ENCODE data around the gene NTSR2.

The NTSR2 gene

DNA sequence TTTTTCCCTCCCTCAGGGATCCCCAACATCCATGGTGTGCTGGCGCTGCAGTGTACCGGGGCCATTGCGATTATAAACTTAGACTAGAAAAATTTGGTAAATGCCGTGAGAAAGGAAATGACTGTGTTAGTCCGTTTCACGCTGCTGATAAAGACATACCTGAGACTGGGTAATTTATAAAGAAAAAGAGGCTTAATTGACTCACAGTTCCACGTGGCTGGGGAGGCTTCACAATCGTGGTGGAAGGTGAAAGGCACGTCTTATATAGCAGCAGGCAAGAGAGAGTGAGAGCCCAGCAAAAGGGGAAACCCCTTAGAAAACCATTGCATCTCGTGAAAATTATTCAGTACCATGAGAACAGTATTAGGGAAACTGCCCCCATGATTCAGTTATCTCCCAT is 44.3 kb downstream of the NTSR2 start:
- peaks cover 2% of the 10 kb centered on the region for H3K9me3 Mint-ChIP-seq
- no peaks in the 10 kb centered on the region for H3K4me1 Mint-ChIP-seq
- ATAC-seq (ENCODE audit: low read depth), result no peak
- H3K36me3 Mint-ChIP-seq, result no peaks in the 10 kb centered on the region
- DNase-seq (ENCODE audit: low spot score in 2 of 2), result no peak
- H3K4me3 Mint-ChIP-seq, result no peak overlapping the region
- peaks cover 7% of the 10 kb centered on the region for H3K27me3 Mint-ChIP-seq
- no peak overlapping the region for H3K27ac Mint-ChIP-seq

DNA sequence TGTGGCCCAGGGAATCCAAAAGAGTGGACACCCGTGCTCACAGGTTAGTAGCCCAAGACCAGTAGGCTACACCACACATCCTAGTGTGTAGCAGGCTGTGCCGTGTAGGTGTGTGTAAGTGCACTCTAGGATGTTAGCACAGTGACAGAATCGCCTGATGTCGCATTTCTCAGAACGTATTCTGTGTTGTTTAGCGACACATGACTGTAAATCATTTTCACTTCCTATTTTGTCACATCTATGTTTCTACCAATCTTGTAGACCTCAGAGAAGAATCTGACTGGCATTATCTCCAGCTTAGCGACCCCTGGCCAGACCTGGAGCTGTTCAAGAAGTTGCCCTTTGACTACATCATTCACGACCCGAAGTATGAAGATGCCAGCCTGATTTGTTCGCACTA is 45.1 kb downstream of the NTSR2 start:
- ATAC-seq (ENCODE audit: low read depth) (no peak), DNase-seq (ENCODE audit: low spot score in 2 of 2) (no peak)
- Mint-ChIP-seq H3K4me1 (no peaks in the 10 kb centered on the region), H3K27me3 (peaks cover 7% of the 10 kb centered on the region), H3K36me3 (no peaks in the 10 kb centered on the region), H3K27ac (no peak overlapping the region), H3K4me3 (no peak overlapping the region), H3K9me3 (peaks cover 2% of the 10 kb centered on the region)

DNA sequence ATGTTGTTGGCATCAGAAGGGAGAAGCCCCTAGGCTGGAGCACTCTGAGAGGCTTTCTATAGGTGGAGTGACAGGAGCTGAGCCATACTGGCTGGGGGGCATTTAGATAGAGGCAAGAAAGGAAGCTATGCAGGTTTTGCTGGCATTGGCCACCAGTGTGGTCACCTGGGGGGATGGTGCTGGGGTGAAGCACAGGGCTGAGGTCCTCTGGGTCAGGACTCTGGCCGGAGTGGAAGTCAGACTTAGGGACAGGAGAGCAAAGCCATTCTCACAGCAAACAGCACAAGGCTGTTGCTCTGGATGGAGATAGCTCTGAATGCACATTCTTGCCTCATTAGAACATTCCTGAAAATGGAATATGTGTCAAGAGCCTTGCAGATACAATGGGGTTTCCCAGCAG is 47.4 kb downstream of the NTSR2 start:
- Mint-ChIP-seq H3K27me3 (peaks cover 7% of the 10 kb centered on the region), H3K9me3 (peaks cover 1% of the 10 kb centered on the region), H3K4me3 (no peak overlapping the region), H3K4me1 (no peaks in the 10 kb centered on the region), H3K36me3 (no peaks in the 10 kb centered on the region), H3K27ac (no peak overlapping the region)
- ATAC-seq (ENCODE audit: low read depth) (no peak), DNase-seq (ENCODE audit: low spot score in 2 of 2) (no peak)

DNA sequence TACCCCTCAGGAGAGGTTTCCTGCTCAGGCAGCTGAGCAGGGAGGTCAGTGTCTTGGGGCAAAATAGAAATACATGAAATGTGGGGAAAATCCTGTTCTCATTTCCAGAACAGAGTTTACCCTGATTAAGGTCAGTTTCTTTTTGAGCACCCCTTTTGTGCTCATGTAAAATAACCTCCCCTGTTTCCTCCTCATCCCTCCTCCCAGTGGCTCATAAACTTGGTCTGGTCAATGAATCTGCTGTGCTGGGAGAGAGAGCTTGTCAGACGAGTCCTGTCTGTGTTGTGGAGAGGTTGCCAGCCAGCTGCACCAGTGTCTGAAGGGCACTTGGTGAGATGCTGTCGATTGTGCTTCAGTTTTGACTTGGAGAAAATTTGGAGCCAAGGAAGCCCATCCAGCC is 48.6 kb downstream of the NTSR2 start:
- peaks cover 10% of the 10 kb centered on the region for H3K27me3 Mint-ChIP-seq
- H3K27ac Mint-ChIP-seq, result no peak overlapping the region
- no peaks in the 10 kb centered on the region for H3K9me3 Mint-ChIP-seq
- no peak for ATAC-seq (ENCODE audit: low read depth)
- H3K36me3 Mint-ChIP-seq, result no peaks in the 10 kb centered on the region
- H3K4me3 Mint-ChIP-seq, result no peak overlapping the region
- no peaks in the 10 kb centered on the region for H3K4me1 Mint-ChIP-seq
- DNase-seq (ENCODE audit: low spot score in 2 of 2), result no peak

DNA sequence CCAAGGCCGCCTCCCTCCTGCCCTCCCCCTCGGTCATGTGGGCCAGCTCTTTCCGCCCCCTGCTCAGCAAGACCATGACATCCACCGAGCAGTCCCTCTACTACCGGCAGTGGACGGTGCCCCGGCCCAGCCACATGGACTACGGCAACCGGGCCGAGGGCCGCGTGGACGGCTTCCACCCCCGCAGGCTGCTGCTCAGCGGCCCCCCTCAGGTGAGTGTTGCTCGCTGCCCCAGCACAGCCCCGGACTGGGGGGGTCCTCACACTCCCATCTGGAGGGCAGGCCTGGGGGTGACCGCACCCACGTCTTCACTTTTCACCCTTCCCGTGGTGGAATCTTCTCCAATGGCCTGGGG is 51.3 kb downstream of the NTSR2 start:
- no peaks in the 10 kb centered on the region for H3K36me3 Mint-ChIP-seq
- ATAC-seq (ENCODE audit: low read depth), result no peak
- H3K27ac Mint-ChIP-seq, result no peak overlapping the region
- H3K27me3 Mint-ChIP-seq, result peaks cover 12% of the 10 kb centered on the region
- no peak overlapping the region for H3K4me3 Mint-ChIP-seq
- DNase-seq (ENCODE audit: low spot score in 2 of 2), result no peak
- H3K4me1 Mint-ChIP-seq, result no peaks in the 10 kb centered on the region
- H3K9me3 Mint-ChIP-seq, result no peaks in the 10 kb centered on the region

DNA sequence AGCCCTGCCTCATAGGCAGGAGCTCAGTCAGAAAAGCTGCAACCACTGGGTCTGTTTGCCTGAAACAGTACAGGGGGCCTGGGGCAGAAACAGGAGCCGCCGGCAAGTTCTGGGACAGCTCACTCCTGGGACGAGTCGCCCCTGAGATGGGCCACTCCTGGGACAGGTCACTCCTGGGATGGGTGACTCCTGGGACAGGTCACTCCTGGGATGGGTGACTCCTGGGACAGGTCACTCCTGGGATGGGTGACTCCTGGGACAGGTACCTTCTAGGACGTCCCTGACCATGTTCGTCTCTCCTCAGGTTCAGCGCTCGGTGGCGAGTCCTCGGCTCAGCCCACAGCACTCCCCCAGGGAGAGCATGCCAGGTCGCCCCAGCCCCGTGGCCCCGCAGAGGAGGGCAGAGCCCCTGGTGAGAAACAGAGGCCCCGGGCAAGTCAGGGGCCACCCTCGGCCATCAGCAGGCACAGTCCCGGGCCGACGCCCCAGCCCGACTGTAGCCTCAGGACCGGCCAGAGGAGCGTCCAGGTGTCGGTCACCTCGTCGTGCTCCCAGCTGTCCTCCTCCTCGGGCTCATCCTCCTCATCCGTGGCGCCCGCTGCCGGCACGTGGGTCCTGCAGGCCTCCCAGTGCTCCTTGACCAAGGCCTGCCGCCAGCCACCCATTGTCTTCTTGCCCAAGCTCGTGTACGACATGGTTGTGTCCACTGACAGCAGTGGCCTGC is 51.8 kb downstream of the NTSR2 start:
- ATAC-seq (ENCODE audit: low read depth) (no peak), DNase-seq (ENCODE audit: low spot score in 2 of 2) (no peak)
- H3K9me3 Mint-ChIP-seq, result no peaks in the 10 kb centered on the region
- peaks cover 10% of the 10 kb centered on the region for H3K27me3 Mint-ChIP-seq
- no peak overlapping the region for H3K4me3 Mint-ChIP-seq
- H3K36me3 Mint-ChIP-seq, result no peaks in the 10 kb centered on the region
- H3K27ac Mint-ChIP-seq, result no peak overlapping the region
- no peaks in the 10 kb centered on the region for H3K4me1 Mint-ChIP-seq

DNA sequence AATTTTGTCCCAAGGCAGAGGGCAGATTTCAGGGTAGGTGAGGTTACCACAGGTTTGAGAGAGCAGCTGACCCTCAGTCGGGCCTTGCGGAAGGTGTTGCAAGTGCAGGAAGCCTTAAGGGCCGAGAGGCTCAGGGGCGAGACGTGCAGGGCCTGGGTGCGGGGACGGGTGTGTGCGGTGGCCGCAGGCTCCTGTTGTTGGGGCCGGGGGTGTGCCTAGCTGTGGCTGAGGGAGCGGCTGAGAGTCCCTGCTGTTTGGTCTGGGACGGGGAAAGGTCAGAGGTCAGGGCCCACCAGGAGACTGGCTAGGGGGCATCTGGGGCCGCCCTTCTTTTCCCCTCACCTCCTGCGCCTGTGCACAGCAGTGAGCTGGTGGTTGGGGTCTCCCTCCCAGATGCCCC is 52.5 kb downstream of the NTSR2 start:
- H3K4me1 Mint-ChIP-seq, result no peaks in the 10 kb centered on the region
- H3K36me3 Mint-ChIP-seq, result no peaks in the 10 kb centered on the region
- H3K9me3 Mint-ChIP-seq, result no peaks in the 10 kb centered on the region
- H3K27ac Mint-ChIP-seq, result no peak overlapping the region
- ATAC-seq (ENCODE audit: low read depth) (no peak), DNase-seq (ENCODE audit: low spot score in 2 of 2) (no peak)
- no peak overlapping the region for H3K4me3 Mint-ChIP-seq
- H3K27me3 Mint-ChIP-seq, result peaks cover 9% of the 10 kb centered on the region

DNA sequence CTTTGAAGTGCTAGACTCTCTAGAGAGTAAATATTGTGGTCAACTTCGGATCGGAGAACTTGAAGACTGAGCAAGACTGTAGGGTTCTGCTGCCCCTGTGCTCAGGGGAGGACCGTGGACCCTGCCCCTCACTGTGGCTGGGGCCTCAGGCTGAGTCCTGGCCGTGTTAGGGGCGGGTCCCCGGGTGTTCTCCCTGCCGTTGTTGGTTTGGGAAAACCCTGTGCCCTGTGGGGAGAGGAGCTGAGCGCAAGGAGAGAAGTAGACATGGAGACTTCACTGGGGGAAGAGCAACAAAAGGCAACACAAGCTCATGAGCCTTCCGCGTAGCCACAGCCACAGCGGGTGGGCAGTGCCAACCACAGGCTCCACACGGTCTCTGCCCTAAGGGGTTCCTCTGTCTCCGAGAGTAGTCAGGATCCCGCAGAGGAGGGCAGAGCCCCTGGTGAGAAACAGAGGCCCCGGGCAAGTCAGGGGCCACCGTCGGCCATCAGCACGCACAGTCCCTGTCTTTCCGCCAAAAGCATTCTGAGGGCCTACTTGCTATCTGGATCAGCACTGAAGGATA is 53.1 kb downstream of the NTSR2 start:
- H3K4me1 Mint-ChIP-seq, result no peaks in the 10 kb centered on the region
- no peaks in the 10 kb centered on the region for H3K36me3 Mint-ChIP-seq
- no peak overlapping the region for H3K4me3 Mint-ChIP-seq
- DNase-seq (ENCODE audit: low spot score in 2 of 2) (no peak), ATAC-seq (ENCODE audit: low read depth) (no peak)
- peaks cover 7% of the 10 kb centered on the region for H3K27me3 Mint-ChIP-seq
- no peak overlapping the region for H3K27ac Mint-ChIP-seq
- no peaks in the 10 kb centered on the region for H3K9me3 Mint-ChIP-seq

DNA sequence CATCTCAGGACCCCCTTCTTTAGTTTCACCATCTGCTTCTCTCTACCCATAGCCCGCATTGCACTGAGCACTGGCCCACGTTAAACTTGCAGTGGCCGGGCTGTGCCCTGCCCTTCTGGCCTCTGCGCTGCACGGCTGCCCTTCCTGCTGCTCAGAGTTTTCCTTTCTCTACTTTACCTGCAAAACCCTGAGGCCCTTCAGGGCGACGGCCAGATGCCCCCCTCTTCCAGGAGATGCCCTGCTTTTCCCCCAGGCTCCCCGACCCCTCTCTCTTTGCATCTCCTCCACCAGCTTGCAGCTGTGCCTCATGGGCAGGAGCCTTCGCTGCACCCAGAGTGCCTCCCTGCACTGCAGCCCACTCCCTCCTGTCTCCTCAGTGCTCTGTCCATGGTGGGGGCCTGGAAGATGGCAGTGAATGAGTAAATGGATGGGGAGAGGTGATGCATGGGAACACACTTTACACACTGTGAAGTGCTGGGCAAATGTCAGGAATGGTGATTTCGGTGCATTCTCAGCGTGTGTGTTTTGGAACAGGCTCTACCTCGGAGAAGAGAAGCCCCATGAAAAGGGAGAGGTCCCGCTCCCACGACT is 53.8 kb downstream of the NTSR2 start:
- Mint-ChIP-seq H3K4me1 (no peaks in the 10 kb centered on the region), H3K27me3 (peaks cover 11% of the 10 kb centered on the region), H3K4me3 (no peak overlapping the region), H3K27ac (no peak overlapping the region), H3K36me3 (no peaks in the 10 kb centered on the region), H3K9me3 (no peaks in the 10 kb centered on the region)
- no peak for DNase-seq (ENCODE audit: low spot score in 2 of 2)
- no peak for ATAC-seq (ENCODE audit: low read depth)

DNA sequence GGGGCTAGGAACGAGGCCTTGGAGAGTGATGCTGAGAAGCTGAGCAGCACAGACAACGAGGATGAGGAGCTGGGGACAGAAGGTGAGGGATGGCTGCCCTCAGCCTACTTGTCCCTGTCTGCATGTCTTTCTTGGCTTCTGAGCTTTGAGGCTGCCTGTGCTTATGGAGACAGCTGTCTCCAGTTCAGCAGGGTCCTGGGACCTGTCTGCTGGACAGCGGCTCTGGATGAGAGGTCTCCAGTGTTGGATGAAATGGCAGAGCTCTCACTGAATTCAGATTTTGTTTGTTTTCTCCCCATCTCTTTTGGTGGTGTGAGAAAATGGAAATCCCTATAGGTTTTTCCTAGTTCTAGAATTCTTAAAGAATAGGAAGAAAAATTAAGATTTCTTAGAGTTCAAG is 54.8 kb downstream of the NTSR2 start:
- Mint-ChIP-seq H3K27ac (no peak overlapping the region), H3K4me3 (no peak overlapping the region)

DNA sequence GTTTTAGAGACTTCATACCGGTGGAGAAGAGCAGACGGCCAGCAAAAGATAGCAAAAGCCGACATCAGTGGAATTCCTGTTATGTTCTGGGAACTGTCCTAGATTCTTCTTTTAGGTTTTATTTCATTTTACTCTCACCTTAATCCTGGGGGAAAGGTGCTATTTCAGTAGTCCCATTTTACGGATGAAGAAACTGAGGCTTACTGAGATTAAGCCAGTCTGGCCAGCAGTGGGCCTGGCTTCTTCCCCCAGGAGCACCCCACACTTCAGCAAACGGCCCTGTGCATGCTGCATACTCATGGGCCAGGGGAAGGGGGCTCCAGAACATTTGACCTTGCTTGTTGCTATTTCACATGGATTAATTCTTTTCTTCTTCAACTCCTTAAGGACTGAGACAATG is 56.7 kb downstream of the NTSR2 start:
- Mint-ChIP-seq H3K4me3 (no peak overlapping the region), H3K27ac (no peak overlapping the region), H3K9me3 (no peaks in the 10 kb centered on the region), H3K36me3 (no peaks in the 10 kb centered on the region), H3K27me3 (peaks cover 12% of the 10 kb centered on the region), H3K4me1 (no peaks in the 10 kb centered on the region)
- no peak for DNase-seq (ENCODE audit: low spot score in 2 of 2)
- no peak for ATAC-seq (ENCODE audit: low read depth)

More for the DNA sequence above, 54.8 kb downstream of the NTSR2 start:
- DNase-seq (ENCODE audit: low spot score in 2 of 2), result no peak
- H3K27me3 Mint-ChIP-seq, result peaks cover 12% of the 10 kb centered on the region
- H3K9me3 Mint-ChIP-seq, result no peaks in the 10 kb centered on the region
- no peak for ATAC-seq (ENCODE audit: low read depth)
- no peaks in the 10 kb centered on the region for H3K36me3 Mint-ChIP-seq
- no peaks in the 10 kb centered on the region for H3K4me1 Mint-ChIP-seq

DNA sequence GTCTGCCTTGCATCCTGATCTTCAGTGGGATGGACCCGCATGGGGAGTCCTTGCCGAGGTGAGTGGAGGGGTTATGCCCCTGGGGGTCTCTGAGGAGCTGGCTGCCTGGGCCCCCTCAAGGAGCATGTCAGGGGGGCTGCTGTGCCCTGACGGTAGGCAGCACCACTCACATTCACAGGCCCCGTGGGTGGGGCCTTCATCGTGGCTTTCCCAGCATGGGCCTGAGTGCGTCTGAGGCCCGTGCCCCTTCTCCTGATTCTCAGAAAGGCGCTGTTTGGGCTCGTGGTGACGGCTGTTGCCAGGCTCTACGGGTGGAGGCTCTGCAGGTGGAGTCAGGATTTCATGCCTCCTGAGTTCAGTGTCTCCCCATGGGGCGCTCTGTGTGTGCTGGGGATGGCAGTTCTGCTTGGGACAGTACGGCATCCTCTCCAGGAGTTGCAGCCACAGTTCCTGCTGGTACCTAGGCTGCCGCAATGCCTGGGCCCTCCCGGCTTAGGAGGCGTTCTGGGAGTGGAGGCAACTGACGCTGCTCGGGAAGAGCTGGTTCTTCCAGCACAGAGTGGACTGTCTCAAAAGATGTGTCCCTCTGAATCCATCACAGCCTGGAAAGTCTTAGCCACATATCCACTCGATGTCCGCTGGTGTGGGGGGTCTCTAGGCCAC is 57.3 kb downstream of the NTSR2 start:
- Mint-ChIP-seq H3K36me3 (no peaks in the 10 kb centered on the region), H3K4me1 (no peaks in the 10 kb centered on the region), H3K27ac (no peak overlapping the region), H3K4me3 (no peak overlapping the region), H3K27me3 (peaks cover 12% of the 10 kb centered on the region), H3K9me3 (no peaks in the 10 kb centered on the region)
- no peak for ATAC-seq (ENCODE audit: low read depth)
- DNase-seq (ENCODE audit: low spot score in 2 of 2), result no peak

DNA sequence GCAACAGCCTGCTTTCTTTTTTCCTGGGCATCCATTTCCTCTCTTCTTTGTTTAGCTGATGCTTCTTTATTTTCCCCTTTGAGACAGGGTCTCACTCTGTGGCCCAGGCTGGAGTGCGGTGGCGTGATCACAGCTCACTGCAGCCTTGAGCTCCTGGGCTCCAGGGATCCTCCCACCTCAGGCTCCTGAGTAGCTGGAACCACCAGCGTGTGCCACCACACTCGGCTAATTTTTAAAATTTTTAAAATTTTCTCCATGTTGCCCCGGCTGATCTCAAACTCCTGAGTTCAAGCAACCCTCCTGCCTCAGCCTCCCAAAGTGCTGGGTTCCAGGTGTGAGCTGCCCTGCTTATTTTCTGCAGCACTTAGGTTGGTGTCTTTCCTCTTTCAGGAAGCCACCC is 58.7 kb downstream of the NTSR2 start:
- ATAC-seq (ENCODE audit: low read depth) (no peak), DNase-seq (ENCODE audit: low spot score in 2 of 2) (no peak)
- Mint-ChIP-seq H3K4me3 (no peak overlapping the region), H3K9me3 (no peaks in the 10 kb centered on the region), H3K4me1 (no peaks in the 10 kb centered on the region), H3K36me3 (no peaks in the 10 kb centered on the region), H3K27ac (no peak overlapping the region), H3K27me3 (peaks cover 8% of the 10 kb centered on the region)

DNA sequence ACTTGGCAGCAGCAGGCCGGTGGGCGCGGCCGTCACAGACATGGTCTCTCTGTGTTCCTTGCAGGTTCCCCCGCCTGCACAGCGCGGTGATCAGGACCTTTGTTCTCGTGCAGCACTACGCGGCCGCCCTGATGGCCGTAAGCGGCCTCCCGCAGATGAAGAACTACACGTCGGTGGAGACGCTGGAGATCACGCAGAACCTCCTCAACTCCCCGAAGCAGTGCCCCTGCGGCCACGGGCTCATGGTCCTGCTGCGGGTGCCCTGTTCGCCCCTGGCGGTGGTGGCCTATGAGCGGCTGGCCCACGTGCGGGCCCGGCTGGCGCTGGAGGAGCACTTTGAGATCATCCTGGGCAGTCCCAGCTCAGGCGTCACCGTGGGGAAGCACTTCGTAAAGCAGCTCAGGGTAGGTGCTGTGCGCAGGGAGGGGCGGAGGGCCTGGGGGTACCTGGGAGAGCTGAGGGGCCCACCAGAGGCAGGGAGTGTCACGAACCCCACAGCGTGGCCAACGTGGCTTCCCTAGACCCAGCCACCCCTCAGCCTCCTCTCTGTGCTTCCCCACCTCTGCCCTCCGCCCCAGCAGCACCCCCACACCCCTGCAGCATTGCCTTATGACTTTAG is 59.3 kb downstream of the NTSR2 start:
- Mint-ChIP-seq H3K4me1 (no peaks in the 10 kb centered on the region), H3K4me3 (no peak overlapping the region), H3K27me3 (peaks cover 7% of the 10 kb centered on the region), H3K36me3 (no peaks in the 10 kb centered on the region), H3K27ac (no peak overlapping the region), H3K9me3 (no peaks in the 10 kb centered on the region)
- DNase-seq (ENCODE audit: low spot score in 2 of 2), result no peak
- ATAC-seq (ENCODE audit: low read depth), result no peak

Measured in memory B cell (primary cell).